Adrenal gland (tissue), 5 donors: Measurements from ENCODE around the gene PES1.

ENCODE experiments used
- POLR2A ChIP-seq, 2 donors: fragments of 450-650 bp; IDR thresholded peaks; one replicate each; pipeline ENCODE4 v1.6.1; 2017; ENCODE audit warnings: antibody characterized with exemption in 2 of 2, mild to moderate bottlenecking in 2 of 2, moderate library complexity in 1 of 2
- TF ChIP-seq, protein P1 (sequence below), 6 experiments: fragments of 450-650 bp in 4 of 6; fragments of 200-600 bp in 2 of 6; sonication (generic) in 1 of 6; IDR thresholded peaks; 1 replicate in 5 of 6; 2 replicates in 1 of 6; pipeline versions ENCODE4 v1.5.1 to v1.8.0; 2016 to 2021; ENCODE audit warnings: antibody characterized with exemption in 6 of 6, mild to moderate bottlenecking in 2 of 6, moderate library complexity in 1 of 6
- donor health status: DM: no; HTN: no; CAD: no.

DNA sequence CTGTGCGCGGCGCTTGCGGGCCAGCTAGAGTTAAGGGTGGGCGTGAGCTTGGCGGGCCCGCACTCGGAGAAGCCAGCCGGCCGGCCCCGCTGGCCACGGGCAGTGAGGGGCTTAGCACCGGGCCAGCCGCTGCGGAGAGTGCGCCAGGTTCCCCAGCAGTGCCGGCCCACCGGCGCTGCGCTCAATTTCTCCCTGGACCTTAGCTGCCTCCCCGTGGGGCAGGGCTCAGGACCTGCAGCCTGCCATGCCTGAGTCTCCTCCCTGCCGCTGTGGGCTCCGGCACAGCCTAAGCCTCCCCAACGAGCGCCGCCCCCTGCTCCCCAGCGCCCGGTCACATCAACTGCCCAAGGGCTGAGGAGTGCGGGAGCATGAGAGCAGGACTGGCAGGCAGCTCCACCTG is 5.2 kb upstream of the PES1 start:
- TF ChIP-seq, protein P1, sequence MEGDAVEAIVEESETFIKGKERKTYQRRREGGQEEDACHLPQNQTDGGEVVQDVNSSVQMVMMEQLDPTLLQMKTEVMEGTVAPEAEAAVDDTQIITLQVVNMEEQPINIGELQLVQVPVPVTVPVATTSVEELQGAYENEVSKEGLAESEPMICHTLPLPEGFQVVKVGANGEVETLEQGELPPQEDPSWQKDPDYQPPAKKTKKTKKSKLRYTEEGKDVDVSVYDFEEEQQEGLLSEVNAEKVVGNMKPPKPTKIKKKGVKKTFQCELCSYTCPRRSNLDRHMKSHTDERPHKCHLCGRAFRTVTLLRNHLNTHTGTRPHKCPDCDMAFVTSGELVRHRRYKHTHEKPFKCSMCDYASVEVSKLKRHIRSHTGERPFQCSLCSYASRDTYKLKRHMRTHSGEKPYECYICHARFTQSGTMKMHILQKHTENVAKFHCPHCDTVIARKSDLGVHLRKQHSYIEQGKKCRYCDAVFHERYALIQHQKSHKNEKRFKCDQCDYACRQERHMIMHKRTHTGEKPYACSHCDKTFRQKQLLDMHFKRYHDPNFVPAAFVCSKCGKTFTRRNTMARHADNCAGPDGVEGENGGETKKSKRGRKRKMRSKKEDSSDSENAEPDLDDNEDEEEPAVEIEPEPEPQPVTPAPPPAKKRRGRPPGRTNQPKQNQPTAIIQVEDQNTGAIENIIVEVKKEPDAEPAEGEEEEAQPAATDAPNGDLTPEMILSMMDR (IDR thresholded peaks at IDR 0.05), result no peak
- no peak for TF ChIP-seq POLR2A (IDR thresholded peaks at IDR 0.05)
